ES-I3 (cell line): ENCODE results near the gene ATRX.
"Not testable (repeated sequence)": the region's sequence is repeated elsewhere in the genome, so short reads cannot be mapped to it uniquely, and the experiment has no call there.

Experiments used
- H3K36me3 ChIP-seq: 2 replicates; pipeline ENCODE4 v1.6.1; 2013; ENCODE audit warnings: mild to moderate bottlenecking, low read length, control low read depth, moderate library complexity; ENCODE audit not compliant: insufficient read depth
- H3K4me1 ChIP-seq: 2 replicates; pipeline ENCODE4 v1.6.1; 2013; ENCODE audit warnings: mild to moderate bottlenecking, control low read depth, low read length; ENCODE audit not compliant: insufficient read depth
- H3K9ac ChIP-seq: 2 replicates; pipeline ENCODE4 v1.6.1; 2013; ENCODE audit warnings: low read depth, mild to moderate bottlenecking, low read length, moderate library complexity
- H3K9me3 ChIP-seq: 2 replicates; pipeline ENCODE4 v1.6.1; 2013; ENCODE audit warnings: mild to moderate bottlenecking, low read length, moderate library complexity; ENCODE audit not compliant: control insufficient read depth, insufficient read depth

ATRX gene

GRCh38 chrX:77768787-77769186 lies 17.2 kb downstream of the ATRX start:
- no peaks in the 10 kb centered on the region; the same call in 1 of the 2 replicates for H3K9me3 ChIP-seq
- H3K4me1 ChIP-seq: no peaks in the 10 kb centered on the region
- no peak overlapping the region for H3K9ac ChIP-seq
- no peaks in the 10 kb centered on the region for H3K36me3 ChIP-seq

- H3K9ac ChIP-seq, H3K9me3 ChIP-seq, H3K4me1 ChIP-seq, H3K36me3 ChIP-seq: not testable (repeated sequence)
Measured at GRCh38 chrX:77766212-77766611, 19.8 kb downstream of the ATRX start.

- Histone ChIP-seq H3K4me1 (no peaks in the 10 kb centered on the region), H3K9ac (no peak overlapping the region), H3K9me3 (no peaks in the 10 kb centered on the region; the same call in 1 of the 2 replicates), H3K36me3 (no peaks in the 10 kb centered on the region)
Measured at GRCh38 chrX:77755561-77755960, 30.5 kb downstream of the ATRX start.

- not testable (repeated sequence) for H3K4me1 ChIP-seq, H3K9ac ChIP-seq, H3K36me3 ChIP-seq, H3K9me3 ChIP-seq
Measured at GRCh38 chrX:77753942-77754341, 32.1 kb downstream of the ATRX start.

- Histone ChIP-seq H3K4me1 (no peaks in the 10 kb centered on the region), H3K9me3 (no peaks in the 10 kb centered on the region; the same call in 1 of the 2 replicates), H3K36me3 (no peaks in the 10 kb centered on the region), H3K9ac (no peak overlapping the region)
Measured at GRCh38 chrX:77749695-77750094, 36.3 kb downstream of the ATRX start.

- Histone ChIP-seq H3K36me3 (no peaks in the 10 kb centered on the region), H3K9me3 (no peaks in the 10 kb centered on the region), H3K4me1 (peaks cover 12% of the 10 kb centered on the region; the same call in 1 of the 2 replicates), H3K9ac (no peak overlapping the region)
Measured at GRCh38 chrX:77743720-77744119, 42.3 kb downstream of the ATRX start.

GRCh38 chrX:77742788-77743476 lies 43.1 kb downstream of the ATRX start:
- peaks cover 12% of the 10 kb centered on the region; the same call in 1 of the 2 replicates for H3K4me1 ChIP-seq
- H3K9me3 ChIP-seq: no peaks in the 10 kb centered on the region

GRCh38 chrX:77740376-77740905 lies 45.6 kb downstream of the ATRX start:
- H3K36me3 ChIP-seq: no peaks in the 10 kb centered on the region
- H3K9me3 ChIP-seq: no peaks in the 10 kb centered on the region
- H3K4me1 ChIP-seq: peaks cover 12% of the 10 kb centered on the region; the same call in 1 of the 2 replicates
- H3K9ac ChIP-seq: no peak overlapping the region

More at GRCh38 chrX:77742788-77743476, 43.1 kb downstream of the ATRX start:
- Histone ChIP-seq H3K36me3 (no peaks in the 10 kb centered on the region), H3K9ac (no peak overlapping the region)

GRCh38 chrX:77733342-77733741 lies 52.7 kb downstream of the ATRX start:
- Histone ChIP-seq H3K4me1 (no peaks in the 10 kb centered on the region), H3K36me3 (no peaks in the 10 kb centered on the region), H3K9me3 (no peaks in the 10 kb centered on the region), H3K9ac (no peak overlapping the region)

GRCh38 chrX:77731821-77732419 lies 54.1 kb downstream of the ATRX start:
- Histone ChIP-seq H3K4me1 (no peaks in the 10 kb centered on the region), H3K36me3 (no peaks in the 10 kb centered on the region), H3K9me3 (no peaks in the 10 kb centered on the region), H3K9ac (no peak overlapping the region)

- H3K4me1 ChIP-seq, H3K36me3 ChIP-seq, H3K9ac ChIP-seq, H3K9me3 ChIP-seq: not testable (repeated sequence)
Measured at GRCh38 chrX:77726095-77726494, 59.9 kb downstream of the ATRX start.

GRCh38 chrX:77723681-77724080 lies 62.3 kb downstream of the ATRX start:
- Histone ChIP-seq H3K9ac (no peak overlapping the region), H3K9me3 (no peaks in the 10 kb centered on the region), H3K36me3 (no peaks in the 10 kb centered on the region), H3K4me1 (no peaks in the 10 kb centered on the region)

GRCh38 chrX:77719388-77719787 lies 66.6 kb downstream of the ATRX start:
- Histone ChIP-seq H3K9ac (no peak overlapping the region), H3K4me1 (no peaks in the 10 kb centered on the region), H3K9me3 (no peaks in the 10 kb centered on the region), H3K36me3 (no peaks in the 10 kb centered on the region)

- H3K9ac ChIP-seq: no peak overlapping the region
- H3K9me3 ChIP-seq: no peaks in the 10 kb centered on the region
- no peaks in the 10 kb centered on the region for H3K36me3 ChIP-seq
- H3K4me1 ChIP-seq: no peaks in the 10 kb centered on the region
Measured at GRCh38 chrX:77704881-77705280, 81.1 kb downstream of the ATRX start.

GRCh38 chrX:77698242-77698641 lies 87.8 kb downstream of the ATRX start:
- no peaks in the 10 kb centered on the region for H3K36me3 ChIP-seq
- H3K9me3 ChIP-seq: no peaks in the 10 kb centered on the region
- H3K4me1 ChIP-seq: no peaks in the 10 kb centered on the region
- H3K9ac ChIP-seq: no peak overlapping the region
